ENCODE results near the gene ASB1. TPM values are rescaled to one million over a fixed set of nuclear protein-coding genes. Genes with fewer than 3 reads are reported as not detected.

Gene ASB1
- total RNA-seq = 69.8 TPM
- long read RNA-seq, full-length matches to known transcripts = 15 of 78 reads
- long read RNA-seq, partial matches to known transcripts = 11 of 78 reads
- long read RNA-seq, other reads (novel, unspliced or antisense) = 52 of 78 reads

DNA sequence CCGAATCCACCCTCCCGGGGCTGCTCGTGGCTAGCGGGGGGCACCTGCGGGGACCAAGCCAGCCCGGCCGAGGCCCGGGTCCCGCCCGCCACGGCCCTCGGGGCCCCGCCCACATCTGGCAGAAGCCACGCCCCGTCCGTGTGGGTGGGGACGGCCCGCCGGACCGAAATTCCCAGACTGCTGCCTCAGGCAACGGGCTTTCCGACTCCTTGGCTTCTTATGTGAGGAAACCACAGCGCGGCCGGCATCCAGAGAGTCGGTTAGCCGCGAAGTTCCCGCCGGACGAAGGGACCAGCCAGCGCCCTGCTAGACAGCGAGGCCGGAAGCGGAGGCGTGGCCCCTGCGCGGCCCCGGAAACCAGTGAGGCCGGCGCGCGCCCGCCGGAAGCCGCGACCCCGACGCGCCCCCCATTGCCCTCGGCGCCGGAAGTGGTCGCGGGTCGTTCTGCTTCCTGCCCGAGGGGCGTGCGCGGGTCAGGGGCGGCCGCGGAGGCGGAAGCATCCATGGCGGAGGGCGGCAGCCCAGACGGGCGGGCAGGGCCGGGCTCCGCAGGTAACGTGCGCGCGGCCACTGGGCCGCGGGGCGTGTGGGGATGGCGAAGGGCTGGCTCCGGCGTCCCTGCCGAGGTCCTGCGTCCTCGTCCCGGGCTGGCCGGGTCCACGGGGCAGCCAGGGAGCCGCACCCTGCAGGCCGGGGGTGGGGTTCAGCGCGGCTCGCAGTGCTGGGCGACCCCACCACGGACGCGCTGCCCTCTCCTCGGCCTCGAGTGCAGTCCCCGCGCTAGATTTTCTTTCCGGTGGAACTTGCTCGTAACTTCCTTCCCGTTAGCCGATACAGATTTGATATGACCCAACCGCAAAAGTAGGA is at the start of gene ASB1:
Gene ASB1, plus strand, starts transcription at position 360 of the 867 bp plus-strand sequence. Its CDS starts 144 bp downstream, at position 504.
- peak; percentile 93 for ATAC-seq (ENCODE audit: poor library complexity)

DNA sequence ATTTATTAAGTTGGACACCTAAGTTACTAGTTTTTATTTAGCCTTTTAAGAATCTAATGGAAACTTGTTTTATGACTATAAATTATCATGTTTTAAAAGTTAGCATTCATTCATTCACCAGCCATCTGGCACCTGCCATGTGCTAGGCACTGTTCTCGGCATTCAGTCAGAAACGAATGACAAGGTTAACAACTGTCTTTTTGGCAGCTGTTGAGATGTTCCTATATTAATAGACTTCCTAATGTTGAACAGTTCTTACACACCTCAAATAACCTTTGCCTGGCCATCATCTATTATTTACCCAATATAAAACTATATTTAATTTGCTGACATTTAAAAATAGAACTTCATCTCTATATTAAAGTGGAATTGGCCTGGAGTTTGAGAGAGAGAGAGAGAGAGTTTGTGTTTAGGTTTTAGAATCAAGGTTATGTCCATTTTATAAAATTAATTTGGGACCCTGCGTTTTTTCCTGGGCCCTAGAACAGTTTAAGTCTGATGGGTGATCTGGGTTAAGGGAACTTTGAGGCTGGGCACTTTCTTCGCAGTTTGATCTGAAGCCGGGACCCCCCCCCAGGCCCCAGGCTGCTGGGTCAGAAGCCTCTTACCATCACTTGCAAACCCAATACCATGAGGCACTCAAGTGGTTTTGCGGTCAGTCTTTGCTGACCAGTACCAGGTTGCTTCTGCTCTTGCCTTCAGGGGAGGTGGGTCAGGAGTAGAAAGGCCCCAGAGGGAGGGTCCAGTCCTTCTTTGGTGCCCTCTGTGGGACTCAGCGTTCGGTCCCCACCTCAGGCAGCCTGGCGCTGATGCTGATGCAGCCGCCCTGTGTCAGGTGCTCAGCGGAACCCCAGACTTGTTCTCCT is 48.3 kb upstream of the ASB1 start:
- ATAC-seq (ENCODE audit: poor library complexity) = peak; percentile 90

More for the DNA sequence above, at the start of gene ASB1:
- intact Hi-C loops (cut with DNase I) = no loop called here
- peak; percentile 88 for DNase-seq

DNA sequence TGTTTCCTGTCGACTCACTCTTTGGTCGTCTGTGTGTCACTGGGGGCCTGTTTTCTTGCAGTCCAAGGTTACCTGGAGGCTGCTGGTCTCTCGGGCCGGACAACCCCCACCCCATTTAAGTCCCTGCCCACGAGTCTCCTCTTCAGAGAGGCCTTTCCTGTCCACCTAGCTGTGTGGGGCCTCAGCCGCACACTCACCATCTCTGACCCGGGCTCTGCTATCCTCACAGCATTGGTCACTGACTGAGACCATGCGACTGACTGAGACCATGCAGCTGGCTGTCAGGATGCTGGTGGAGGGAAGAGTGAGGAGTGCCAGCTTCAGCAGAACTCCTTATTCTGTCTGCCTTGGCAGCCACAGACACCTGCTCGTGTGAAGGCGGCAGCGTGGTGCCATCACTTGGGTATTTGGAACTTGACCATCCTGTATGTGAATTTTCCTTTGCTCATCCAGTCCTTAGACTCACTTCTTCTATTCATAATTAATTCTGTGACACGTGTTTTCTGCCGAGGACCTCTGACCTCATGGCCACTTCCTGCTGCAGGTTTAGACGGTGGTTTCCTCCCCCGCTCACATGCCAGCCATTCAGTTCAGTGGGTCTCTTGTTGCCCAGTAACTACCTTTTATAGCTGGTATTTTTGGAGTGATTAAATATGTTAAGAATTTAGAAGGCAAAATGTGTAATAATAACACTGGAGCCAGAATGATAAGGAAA is 47.5 kb upstream of the ASB1 start:
- intact Hi-C loops (cut with DNase I) = no loop called here
- ATAC-seq (ENCODE audit: poor library complexity) (peak; percentile 42), DNase-seq (no peak)

More for the DNA sequence above, 48.3 kb upstream of the ASB1 start:
- intact Hi-C loops (cut with DNase I) = no loop called here
- DNase-seq = no peak

- DNase-seq (no peak), ATAC-seq (ENCODE audit: poor library complexity) (no peak)
- intact Hi-C loops (cut with DNase I) = no loop called here
Measured at GRCh38 chr2:238380336-238380735, 46.4 kb upstream of the ASB1 start.

- DNase-seq (no peak), ATAC-seq (ENCODE audit: poor library complexity) (no peak)
- intact Hi-C loops (cut with DNase I) = no loop called here
Measured at GRCh38 chr2:238380785-238381184, 45.9 kb upstream of the ASB1 start.

GRCh38 chr2:238381341-238382115 is 45.2 kb upstream of the ASB1 start:
- ATAC-seq (ENCODE audit: poor library complexity) (no peak), DNase-seq (no peak)
- intact Hi-C loops (cut with DNase I) = no loop called here

- ATAC-seq (ENCODE audit: poor library complexity) (no peak), DNase-seq (no peak)
- intact Hi-C loops (cut with DNase I) = no loop called here
Measured at GRCh38 chr2:238382381-238382781, 44.3 kb upstream of the ASB1 start.

GRCh38 chr2:238383135-238383534 is 43.6 kb upstream of the ASB1 start:
- ATAC-seq (ENCODE audit: poor library complexity) (no peak), DNase-seq (no peak)
- intact Hi-C loops (cut with DNase I) = no loop called here

DNA sequence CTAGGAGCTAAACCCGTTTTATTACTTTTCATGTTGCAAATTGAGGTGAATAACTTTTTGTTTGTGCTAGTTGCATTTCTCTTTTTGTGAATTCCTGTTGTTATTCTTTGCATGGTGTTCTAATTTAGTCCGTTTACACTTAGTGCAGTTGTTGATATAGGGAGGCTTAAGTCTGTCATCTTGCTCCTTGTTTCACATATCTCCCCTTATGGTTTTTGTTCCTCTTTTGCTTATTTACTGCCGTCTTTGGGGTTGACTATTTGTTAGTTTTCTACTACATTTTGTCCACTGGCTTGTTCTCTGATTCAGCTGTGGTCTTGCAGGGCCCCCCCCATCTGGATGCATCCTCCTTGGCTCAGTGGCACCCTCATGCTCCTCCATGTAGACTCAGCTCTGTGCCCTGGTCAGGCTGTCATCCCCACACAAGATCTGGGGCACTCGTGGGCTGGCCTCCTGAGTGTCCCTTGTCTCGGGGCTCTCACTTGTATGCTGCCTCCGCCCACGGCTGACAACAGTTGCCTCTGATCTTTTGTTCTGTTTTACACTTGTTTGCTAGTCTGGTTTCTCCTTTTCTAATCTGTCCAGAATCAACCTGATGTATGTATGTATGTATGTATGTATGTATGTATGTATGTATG is 42.9 kb upstream of the ASB1 start:
- ATAC-seq (ENCODE audit: poor library complexity) = no peak

GRCh38 chr2:238387332-238387731 is 39.4 kb upstream of the ASB1 start:
- intact Hi-C loops (cut with DNase I) = no loop called here
- DNase-seq (no peak), ATAC-seq (ENCODE audit: poor library complexity) (no peak)

More for the DNA sequence above, 42.9 kb upstream of the ASB1 start:
- DNase-seq = no peak
- intact Hi-C loops (cut with DNase I) = no loop called here

GRCh38 chr2:238388794-238389193 is 37.9 kb upstream of the ASB1 start:
- intact Hi-C loops (cut with DNase I) = no loop called here
- DNase-seq (no peak), ATAC-seq (ENCODE audit: poor library complexity) (no peak)

GRCh38 chr2:238389988-238390589 is 36.6 kb upstream of the ASB1 start:
- DNase-seq (no peak), ATAC-seq (ENCODE audit: poor library complexity) (peak; percentile 91)
- intact Hi-C loops (cut with DNase I) = no loop called here

DNA sequence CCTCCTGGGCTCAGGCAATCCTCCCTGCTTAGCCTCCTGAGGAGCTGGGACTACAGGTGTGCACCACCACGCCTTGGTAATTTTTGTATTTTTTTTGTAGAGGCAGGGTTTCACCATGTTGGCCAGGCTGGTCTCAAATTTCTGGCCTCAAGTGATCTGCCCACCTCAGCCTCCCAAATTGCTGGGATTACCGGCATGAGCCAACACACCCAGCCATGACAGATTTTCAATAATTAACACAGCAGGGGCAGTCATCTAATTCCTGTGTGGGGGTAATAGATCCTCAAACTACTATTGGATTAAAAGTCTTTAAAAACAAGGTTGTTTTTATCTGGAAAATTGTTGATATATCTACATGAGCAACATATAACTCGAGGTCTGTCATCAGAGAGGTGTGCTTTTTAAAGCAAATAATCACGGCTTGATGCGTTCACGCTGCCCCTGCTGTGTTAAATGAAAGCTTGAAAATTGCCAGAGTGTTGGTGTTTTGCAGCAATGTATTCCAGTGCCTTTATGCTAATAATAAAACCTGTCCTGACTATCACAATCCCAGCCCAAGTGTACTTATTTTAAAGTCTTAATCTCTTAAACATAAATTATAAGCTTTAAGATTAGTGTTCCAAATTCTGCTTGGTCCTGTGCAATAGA is 35.6 kb upstream of the ASB1 start:
- no peak for DNase-seq
- intact Hi-C loops (cut with DNase I) = no loop called here
- ATAC-seq (ENCODE audit: poor library complexity) = no peak

GRCh38 chr2:238396663-238397062 is 30.1 kb upstream of the ASB1 start:
- ATAC-seq (ENCODE audit: poor library complexity) (no peak), DNase-seq (no peak)
- intact Hi-C loops (cut with DNase I) = no loop called here

GRCh38 chr2:238397356-238397755 is 29.4 kb upstream of the ASB1 start:
- DNase-seq (no peak), ATAC-seq (ENCODE audit: poor library complexity) (no peak)
- intact Hi-C loops (cut with DNase I) = no loop called here

GRCh38 chr2:238398577-238398976 is 28.1 kb upstream of the ASB1 start:
- ATAC-seq (ENCODE audit: poor library complexity) = no peak
- no peak for DNase-seq
- intact Hi-C loops (cut with DNase I) = no loop called here

DNA sequence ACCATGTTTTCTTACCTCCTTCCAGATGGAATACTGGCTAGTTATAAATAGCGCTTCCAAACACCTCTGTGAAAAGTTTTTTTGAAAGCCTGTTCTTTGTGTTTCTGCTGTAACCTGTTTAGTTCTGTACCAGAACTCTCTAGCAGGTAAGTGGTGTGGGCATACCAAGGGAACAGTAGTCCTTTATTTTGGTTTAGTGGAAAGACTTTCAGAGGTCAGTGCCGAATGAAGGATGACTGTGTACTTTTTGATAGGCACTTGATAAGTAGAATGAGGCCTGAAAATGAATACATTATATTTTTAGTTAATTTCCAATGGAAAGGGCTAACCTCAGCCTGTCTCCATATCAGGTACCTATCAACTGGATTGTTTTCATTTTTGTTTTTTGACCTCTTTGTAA is 27.6 kb upstream of the ASB1 start:
- DNase-seq (no peak), ATAC-seq (ENCODE audit: poor library complexity) (no peak)
- intact Hi-C loops (cut with DNase I) = no loop called here
